K562 (cell line): ENCODE measurements around the gene DHRS3. TPM values are rescaled to one million over a fixed set of nuclear protein-coding genes. Genes with fewer than 3 reads are reported as not detected.

Experiments
- ATAC-seq: fragments of 200-7000 bp; cut with Tn5 transposase; 3 replicates; pipeline ENCODE4 v1.9.1; 2020; ENCODE audit warnings: moderate library complexity
- BruUV-seq: library from RNA; stranded (reverse); fragments of 400-500 nt; replicated peaks from 2 replicates; lab custom pipeline; 2021; lab: Mats Ljungman, UMichigan
- CTCF ChIA-PET: fragments of 300-600 bp; formaldehyde crosslinking; extraction: SDS; loops from one replicate; lab custom pipeline; 2021; ENCODE audit warnings: low intra/inter-chr PET ratio; lab: Yijun Ruan, JAX
- POLR2A ChIA-PET: fragments of 300-600, 350-650 bp; sonication (Branson Sonifier 250); formaldehyde crosslinking; extraction: SDS; loops from one replicate; lab custom pipeline; 2021; ENCODE audit warnings: antibody characterized with exemption, inconsistent platforms; lab: Yijun Ruan, JAX
- DNase-seq, 4 experiments: peaks; one replicate each; pipeline versions ENCODE4 v3.0.0 to v3.0.0-alpha.2; 2011 to 2018; ENCODE audit warnings: low spot score in 3 of 4, mixed read lengths in 3 of 4; ENCODE audit errors: extremely low read depth in 1 of 4
- FAIRE-seq: peaks from 2 replicates; lab custom pipeline; 2011; peaks lifted over from hg19 to GRCh38; lab: Jason Lieb, UNC
- H2AFZ ChIP-seq: 2 replicates; pipeline ENCODE4 v1.6.0; 2011; ENCODE audit warnings: low read depth, low read length, control low read depth, inconsistent platforms
- H3K27ac ChIP-seq: fragments of 200-600 bp; 3 replicates; pipeline ENCODE4 v1.8.0; 2011; ENCODE audit warnings: low read depth, mild to moderate bottlenecking, control low read depth, inconsistent platforms, low read length, moderate library complexity, mixed read lengths; ENCODE audit errors: extremely low read depth
- H3K27me3 ChIP-seq, 2 experiments: fragments of 300-600 bp in 1 of 2; 2 replicates in 1 of 2; 3 replicates in 1 of 2; pipeline versions ENCODE4 v1.6.0 to v1.8.0; 2011; ENCODE audit warnings: inconsistent platforms in 2 of 2, low read length in 2 of 2, mild to moderate bottlenecking in 1 of 2, mixed read lengths in 1 of 2, moderate library complexity in 1 of 2; ENCODE audit not compliant: control insufficient read depth in 2 of 2, insufficient read depth in 2 of 2
- H3K36me3 ChIP-seq: fragments of 300-600 bp; 3 replicates; pipeline ENCODE4 v1.8.0; 2011; ENCODE audit warnings: mild to moderate bottlenecking, low read length, inconsistent platforms; ENCODE audit not compliant: control insufficient read depth, insufficient read depth
- H3K4me1 ChIP-seq, 2 experiments: fragments of 200-600 bp in 1 of 2; replicated peaks in 1 of 2; 2 replicates in 1 of 2; 3 replicates in 1 of 2; pipeline versions ENCODE4 v1.5.1 to v1.8.0; 2011; ENCODE audit warnings: inconsistent platforms in 2 of 2, low read length in 2 of 2, mild to moderate bottlenecking in 1 of 2, mixed read lengths in 1 of 2, moderate library complexity in 1 of 2; ENCODE audit not compliant: control insufficient read depth in 2 of 2, insufficient read depth in 2 of 2
- H3K4me2 ChIP-seq: 2 replicates; pipeline ENCODE4 v1.6.1; 2011; ENCODE audit warnings: low read length, control low read depth, inconsistent platforms, mixed read lengths; ENCODE audit not compliant: insufficient read depth
- H3K4me3 ChIP-seq: fragments of 200-600 bp; sonication (generic), shearing (Covaris generic); 2 replicates; pipeline ENCODE4 v1.5.1; 2016; ENCODE audit warnings: control low read depth, inconsistent platforms
- H3K79me2 ChIP-seq: fragments of 200-600 bp; 3 replicates; pipeline ENCODE4 v1.8.0; 2011; ENCODE audit warnings: low read length, inconsistent platforms; ENCODE audit not compliant: control insufficient read depth, insufficient read depth
- H3K9ac ChIP-seq, 2 experiments: 2 replicates each; pipeline versions ENCODE4 v1.6.0 to v1.6.1; 2011; ENCODE audit warnings: low read depth in 2 of 2, low read length in 2 of 2, control low read depth in 1 of 2, inconsistent platforms in 1 of 2, mild to moderate bottlenecking in 1 of 2, mixed read lengths in 1 of 2; ENCODE audit not compliant: insufficient read depth in 1 of 2
- H3K9me1 ChIP-seq: one replicate; pipeline ENCODE4 v1.6.0; 2011; ENCODE audit warnings: inconsistent platforms, mild to moderate bottlenecking, low read length, moderate library complexity; ENCODE audit not compliant: control insufficient read depth, insufficient read depth
- H3K9me3 ChIP-seq: replicated peaks from 2 replicates; pipeline ENCODE4 v1.5.1; 2011; ENCODE audit warnings: low read depth, low read length, inconsistent platforms; ENCODE audit not compliant: control insufficient read depth, insufficient read depth
- H4K20me1 ChIP-seq: replicated peaks from 2 replicates; pipeline ENCODE4 v1.6.1; 2011; ENCODE audit warnings: low read length, inconsistent platforms, mixed read lengths; ENCODE audit not compliant: control insufficient read depth, insufficient read depth
- CREBBP ChIP-seq: IDR thresholded peaks from one replicate; pipeline ENCODE4 v1.6.1; 2012; ENCODE audit warnings: low read depth, mild to moderate bottlenecking, control low read depth, inconsistent platforms, low read length
- KAT8 ChIP-seq: fragments of 450-650 bp; IDR thresholded peaks from 2 replicates; pipeline ENCODE4 v1.6.1; 2016; ENCODE audit warnings: low read depth, mild to moderate bottlenecking
- SMARCE1 ChIP-seq: fragments of 450-650 bp; IDR thresholded peaks from 2 replicates; pipeline ENCODE4 v1.7.1; 2016; ENCODE audit warnings: mild to moderate bottlenecking
- ZNF143 ChIP-seq: sonication (generic); formaldehyde crosslinking; IDR thresholded peaks from 2 replicates; pipeline ENCODE4 v1.9.0; 2022; ENCODE audit warnings: mild to moderate bottlenecking, missing genetic modification reagents
- ZNF24 ChIP-seq: fragments of 450-650 bp; IDR thresholded peaks from 2 replicates; pipeline ENCODE4 v1.6.1; 2016
- ZSCAN32 ChIP-seq: fragments of 450-650 bp; formaldehyde crosslinking; IDR thresholded peaks from 2 replicates; pipeline ENCODE4 v1.4.0; 2020; ENCODE audit warnings: mild to moderate bottlenecking, moderate library complexity
- WGBS: fragments of 100-300 bp; shearing (Covaris generic); methylation state at CpG from one replicate; pipeline ENCODE4 v1.1.6; 2016; ENCODE audit warnings: low coverage, mixed read lengths; ENCODE audit not compliant: insufficient coverage; ENCODE audit errors: missing lambda C conversion rate; 5-methylcytosine and 5-hydroxymethylcytosine counted together
- in situ Hi-C: fragments of 300-500 bp; cut with MboI; formaldehyde crosslinking; loops from 4 replicates; pipeline ENCODE4 v1.15.0; 2018; ENCODE audit warnings: inconsistent platforms, mixed read lengths
- intact Hi-C: fragments of 100-400 bp; cut with micrococcal nuclease; formaldehyde crosslinking; loops from 2 replicates; pipeline ENCODE4 v1.14.2; 2022
- polyA plus RNA-seq, 8 experiments: library from polyadenylated mRNA; depleted of rRNA in 4 of 8; stranded (reverse) in 5 of 8; unstranded in 3 of 8; fragments of >200 nt; fragmentation: Nextera tagmentation in 2 of 8; fragmentation: Illumina TruSeq in 1 of 8; extraction: Ambion mirVana in 2 of 8; extraction: Trizol in 1 of 8; gene quantifications; 2 replicates each; pipeline versions ENCODE4 v1.2.1 to v1.2.3, GENCODE V29; 2011 to 2014; ENCODE audit warnings: inconsistent platforms in 1 of 8, missing spikeins in 1 of 8
- total RNA-seq, 7 experiments: library from RNA; depleted of rRNA in 6 of 7; stranded (reverse); fragments of >200 nt in 6 of 7; fragmentation: Illumina TruSeq in 2 of 7; extraction: Trizol in 2 of 7; gene quantifications; 2 replicates each; pipeline versions ENCODE4 v1.2.1 to v1.2.3, GENCODE V29; 2011 to 2021; ENCODE audit warnings: low replicate concordance in 1 of 7
- TF ChIP-seq, protein P1 (sequence below): fragments of 450-650 bp; IDR thresholded peaks from 2 replicates; pipeline ENCODE4 v1.6.1; 2016; ENCODE audit warnings: low read depth, mild to moderate bottlenecking, moderate library complexity
- TF ChIP-seq, protein P2 (sequence below): sonication (generic); formaldehyde crosslinking; IDR thresholded peaks from 2 replicates; pipeline ENCODE4 v1.8.1; 2023; ENCODE audit warnings: mild to moderate bottlenecking, missing genetic modification reagents
- TF ChIP-seq, protein P3 (sequence below): sonication (generic); formaldehyde crosslinking; IDR thresholded peaks from 2 replicates; pipeline ENCODE4 v1.8.0; 2022; ENCODE audit warnings: mild to moderate bottlenecking, missing genetic modification reagents
- TF ChIP-seq, protein P4 (sequence below): sonication (generic); formaldehyde crosslinking; IDR thresholded peaks from 2 replicates; pipeline ENCODE4 v1.5.0; 2020; ENCODE audit warnings: missing genetic modification reagents

DHRS3 gene
- total and polyA plus RNA-seq, 9 of the 15 experiments (the other 6 are each of a cell fraction or from before 2014, with no cell fraction given), result 21.0 to 116 (median 58.7) TPM

DNA sequence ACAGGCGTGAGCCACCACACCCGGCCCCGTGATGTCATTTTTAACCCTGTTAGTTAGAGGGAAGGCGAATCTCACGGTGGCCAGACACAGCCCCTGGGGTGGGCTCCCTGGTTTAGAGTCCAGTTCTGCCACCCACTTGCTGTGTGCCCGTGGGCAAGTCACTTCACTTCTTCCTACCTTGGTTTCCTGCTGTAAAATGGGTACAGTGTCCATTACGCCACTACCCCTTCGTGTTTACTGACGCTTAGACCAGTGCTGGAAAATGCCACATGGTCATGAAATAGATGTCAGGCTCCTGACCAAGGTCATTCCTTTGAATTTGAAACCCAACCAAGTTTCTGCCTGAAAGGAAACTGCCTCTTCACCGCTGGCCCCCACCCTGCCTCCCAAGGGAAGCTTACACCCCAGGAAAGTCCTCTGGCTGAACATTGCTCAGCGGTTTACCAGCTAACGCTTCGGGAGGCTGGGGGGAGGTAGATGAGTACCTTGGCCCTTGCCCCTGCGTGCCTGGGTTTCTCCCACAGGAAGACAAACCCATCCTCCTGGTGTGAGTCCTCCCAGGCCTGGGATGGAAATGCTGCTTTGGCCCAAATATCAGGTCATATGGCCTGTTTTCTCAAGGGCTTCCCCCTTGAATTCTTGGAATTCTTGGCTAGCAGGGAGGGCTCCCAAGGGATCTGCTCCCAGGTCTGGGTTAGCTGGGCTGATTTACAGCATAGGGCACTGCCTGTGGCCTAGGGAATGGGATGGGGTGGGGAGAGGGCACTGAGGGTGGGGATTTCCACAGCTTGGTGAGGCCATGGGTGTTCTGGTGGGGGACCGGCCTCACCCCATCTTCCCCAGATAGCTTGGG lies 18.3 kb upstream of the DHRS3 start:
- FAIRE-seq, result no peak
- ATAC-seq, result no peak
- Histone ChIP-seq H2AFZ (no peak overlapping the region), H3K4me2 (no peak overlapping the region), H3K36me3 (no peaks in the 10 kb centered on the region), H3K4me3 (no peak overlapping the region), H3K27me3 (0 out of 5 replicates have a peak, but pooled peaks cover 1 to 2% of the 10 kb centered on the region in 2 experiments), H3K79me2 (no peaks in the 10 kb centered on the region), H3K27ac (no peak overlapping the region), H3K9me3 (peaks cover 20% of the 10 kb centered on the region), H4K20me1 (no peaks in the 10 kb centered on the region), H3K9ac (no peak overlapping the region), H3K4me1 (peaks cover 3 to 5% of the 10 kb centered on the region in 2 experiments; a peak in 3 of 5 replicates), H3K9me1 (no peaks in the 10 kb centered on the region)
- ChIA-PET CTCF (no interaction called here), POLR2A (interaction anchor here (0.6 kb wide), 2 partner anchors 28 to 77 kb away, joined by 4 to 5 read pairs; no protein-coding TSS in a partner anchor)
- DNase-seq, result no peak
- WGBS, result 53% methylated on average over 15 of the region's 15 CpGs
- intact Hi-C loops, result no loop called here
- in situ Hi-C loops, result no loop called here
- BruUV-seq, result no TSS peak
- TF ChIP-seq, protein P1, sequence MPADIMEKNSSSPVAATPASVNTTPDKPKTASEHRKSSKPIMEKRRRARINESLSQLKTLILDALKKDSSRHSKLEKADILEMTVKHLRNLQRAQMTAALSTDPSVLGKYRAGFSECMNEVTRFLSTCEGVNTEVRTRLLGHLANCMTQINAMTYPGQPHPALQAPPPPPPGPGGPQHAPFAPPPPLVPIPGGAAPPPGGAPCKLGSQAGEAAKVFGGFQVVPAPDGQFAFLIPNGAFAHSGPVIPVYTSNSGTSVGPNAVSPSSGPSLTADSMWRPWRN, result no peak
- TF ChIP-seq, protein P2, sequence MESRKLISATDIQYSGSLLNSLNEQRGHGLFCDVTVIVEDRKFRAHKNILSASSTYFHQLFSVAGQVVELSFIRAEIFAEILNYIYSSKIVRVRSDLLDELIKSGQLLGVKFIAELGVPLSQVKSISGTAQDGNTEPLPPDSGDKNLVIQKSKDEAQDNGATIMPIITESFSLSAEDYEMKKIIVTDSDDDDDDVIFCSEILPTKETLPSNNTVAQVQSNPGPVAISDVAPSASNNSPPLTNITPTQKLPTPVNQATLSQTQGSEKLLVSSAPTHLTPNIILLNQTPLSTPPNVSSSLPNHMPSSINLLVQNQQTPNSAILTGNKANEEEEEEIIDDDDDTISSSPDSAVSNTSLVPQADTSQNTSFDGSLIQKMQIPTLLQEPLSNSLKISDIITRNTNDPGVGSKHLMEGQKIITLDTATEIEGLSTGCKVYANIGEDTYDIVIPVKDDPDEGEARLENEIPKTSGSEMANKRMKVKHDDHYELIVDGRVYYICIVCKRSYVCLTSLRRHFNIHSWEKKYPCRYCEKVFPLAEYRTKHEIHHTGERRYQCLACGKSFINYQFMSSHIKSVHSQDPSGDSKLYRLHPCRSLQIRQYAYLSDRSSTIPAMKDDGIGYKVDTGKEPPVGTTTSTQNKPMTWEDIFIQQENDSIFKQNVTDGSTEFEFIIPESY (CRISPR knock-in tag), result peak; percentile 66; the same call in 1 of the 2 replicates
- TF ChIP-seq, protein P3, sequence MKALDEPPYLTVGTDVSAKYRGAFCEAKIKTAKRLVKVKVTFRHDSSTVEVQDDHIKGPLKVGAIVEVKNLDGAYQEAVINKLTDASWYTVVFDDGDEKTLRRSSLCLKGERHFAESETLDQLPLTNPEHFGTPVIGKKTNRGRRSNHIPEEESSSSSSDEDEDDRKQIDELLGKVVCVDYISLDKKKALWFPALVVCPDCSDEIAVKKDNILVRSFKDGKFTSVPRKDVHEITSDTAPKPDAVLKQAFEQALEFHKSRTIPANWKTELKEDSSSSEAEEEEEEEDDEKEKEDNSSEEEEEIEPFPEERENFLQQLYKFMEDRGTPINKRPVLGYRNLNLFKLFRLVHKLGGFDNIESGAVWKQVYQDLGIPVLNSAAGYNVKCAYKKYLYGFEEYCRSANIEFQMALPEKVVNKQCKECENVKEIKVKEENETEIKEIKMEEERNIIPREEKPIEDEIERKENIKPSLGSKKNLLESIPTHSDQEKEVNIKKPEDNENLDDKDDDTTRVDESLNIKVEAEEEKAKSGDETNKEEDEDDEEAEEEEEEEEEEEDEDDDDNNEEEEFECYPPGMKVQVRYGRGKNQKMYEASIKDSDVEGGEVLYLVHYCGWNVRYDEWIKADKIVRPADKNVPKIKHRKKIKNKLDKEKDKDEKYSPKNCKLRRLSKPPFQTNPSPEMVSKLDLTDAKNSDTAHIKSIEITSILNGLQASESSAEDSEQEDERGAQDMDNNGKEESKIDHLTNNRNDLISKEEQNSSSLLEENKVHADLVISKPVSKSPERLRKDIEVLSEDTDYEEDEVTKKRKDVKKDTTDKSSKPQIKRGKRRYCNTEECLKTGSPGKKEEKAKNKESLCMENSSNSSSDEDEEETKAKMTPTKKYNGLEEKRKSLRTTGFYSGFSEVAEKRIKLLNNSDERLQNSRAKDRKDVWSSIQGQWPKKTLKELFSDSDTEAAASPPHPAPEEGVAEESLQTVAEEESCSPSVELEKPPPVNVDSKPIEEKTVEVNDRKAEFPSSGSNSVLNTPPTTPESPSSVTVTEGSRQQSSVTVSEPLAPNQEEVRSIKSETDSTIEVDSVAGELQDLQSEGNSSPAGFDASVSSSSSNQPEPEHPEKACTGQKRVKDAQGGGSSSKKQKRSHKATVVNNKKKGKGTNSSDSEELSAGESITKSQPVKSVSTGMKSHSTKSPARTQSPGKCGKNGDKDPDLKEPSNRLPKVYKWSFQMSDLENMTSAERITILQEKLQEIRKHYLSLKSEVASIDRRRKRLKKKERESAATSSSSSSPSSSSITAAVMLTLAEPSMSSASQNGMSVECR (CRISPR knock-in tag), result 0 out of 2 replicates have a peak, but pooled peaks have one; percentile 35
- TF ChIP-seq ZSCAN32 (no peak), ZNF143 (0 out of 2 replicates have a peak, but pooled peaks have one; percentile 17), CREBBP (no peak), KAT8 (no peak), ZNF24 (peak; percentile 47; the same call in 1 of the 2 replicates), SMARCE1 (no peak)
- TF ChIP-seq, protein P4, sequence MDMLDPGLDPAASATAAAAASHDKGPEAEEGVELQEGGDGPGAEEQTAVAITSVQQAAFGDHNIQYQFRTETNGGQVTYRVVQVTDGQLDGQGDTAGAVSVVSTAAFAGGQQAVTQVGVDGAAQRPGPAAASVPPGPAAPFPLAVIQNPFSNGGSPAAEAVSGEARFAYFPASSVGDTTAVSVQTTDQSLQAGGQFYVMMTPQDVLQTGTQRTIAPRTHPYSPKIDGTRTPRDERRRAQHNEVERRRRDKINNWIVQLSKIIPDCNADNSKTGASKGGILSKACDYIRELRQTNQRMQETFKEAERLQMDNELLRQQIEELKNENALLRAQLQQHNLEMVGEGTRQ (CRISPR knock-in tag), result no peak
